ENCODE results near the gene GALNS.

DNA sequence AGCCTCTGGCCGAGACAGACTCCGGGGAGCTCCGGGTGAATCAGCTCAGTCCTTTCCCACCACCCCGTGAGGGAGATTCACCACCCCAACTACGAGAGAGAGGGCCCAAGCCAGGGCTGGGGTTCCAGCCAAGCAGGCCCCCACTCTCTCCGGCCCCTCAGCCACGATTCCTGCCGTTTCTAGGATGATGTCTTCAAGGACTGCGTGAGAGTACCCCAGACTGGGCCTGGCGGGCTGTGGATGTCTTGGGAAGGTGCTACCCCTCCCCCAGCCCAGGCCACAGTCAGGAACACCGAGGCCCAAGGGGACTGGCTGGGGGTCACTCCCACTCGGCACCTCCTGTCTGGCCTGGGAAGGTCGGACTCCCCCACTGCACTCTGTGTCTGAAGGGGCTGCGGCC is 31.3 kb upstream of the GALNS start:
- TF ChIP-seq POLR2A (IDR thresholded peaks at IDR 0.05; ENCODE audit: low read depth, low read length) (no peak), MAZ (IDR thresholded peaks at IDR 0.05; ENCODE audit: borderline replicate concordance, low read depth, low read length) (no peak), MXI1 (IDR thresholded peaks at IDR 0.05; ENCODE audit: borderline replicate concordance, low read depth, low read length) (no peak), RAD21 (IDR thresholded peaks at IDR 0.05; ENCODE audit: low read length) (no peak), RCOR1 (IDR thresholded peaks at IDR 0.05; ENCODE audit: insufficient replicate concordance, low read length) (no peak), SMC3 (IDR thresholded peaks at IDR 0.05; ENCODE audit: low read depth, low read length) (no peak)
- TF ChIP-seq, protein P1, sequence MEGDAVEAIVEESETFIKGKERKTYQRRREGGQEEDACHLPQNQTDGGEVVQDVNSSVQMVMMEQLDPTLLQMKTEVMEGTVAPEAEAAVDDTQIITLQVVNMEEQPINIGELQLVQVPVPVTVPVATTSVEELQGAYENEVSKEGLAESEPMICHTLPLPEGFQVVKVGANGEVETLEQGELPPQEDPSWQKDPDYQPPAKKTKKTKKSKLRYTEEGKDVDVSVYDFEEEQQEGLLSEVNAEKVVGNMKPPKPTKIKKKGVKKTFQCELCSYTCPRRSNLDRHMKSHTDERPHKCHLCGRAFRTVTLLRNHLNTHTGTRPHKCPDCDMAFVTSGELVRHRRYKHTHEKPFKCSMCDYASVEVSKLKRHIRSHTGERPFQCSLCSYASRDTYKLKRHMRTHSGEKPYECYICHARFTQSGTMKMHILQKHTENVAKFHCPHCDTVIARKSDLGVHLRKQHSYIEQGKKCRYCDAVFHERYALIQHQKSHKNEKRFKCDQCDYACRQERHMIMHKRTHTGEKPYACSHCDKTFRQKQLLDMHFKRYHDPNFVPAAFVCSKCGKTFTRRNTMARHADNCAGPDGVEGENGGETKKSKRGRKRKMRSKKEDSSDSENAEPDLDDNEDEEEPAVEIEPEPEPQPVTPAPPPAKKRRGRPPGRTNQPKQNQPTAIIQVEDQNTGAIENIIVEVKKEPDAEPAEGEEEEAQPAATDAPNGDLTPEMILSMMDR (conservative IDR thresholded peaks at IDR 0.05; ENCODE audit: low read depth, low read length): no peak

All from IMR-90 (cell line).